GM23338 (cell line): ENCODE results near the gene CCNT2. TPM values are rescaled to one million over a fixed set of nuclear protein-coding genes. Genes with fewer than 3 reads are reported as not detected.
A peak's percentile ranks its signal among the peaks of the same experiment; 100 is the strongest.

Experiments
- ATAC-seq: fragments of 200-7000 bp; cut with Tn5 transposase; 3 replicates; pipeline ENCODE4 v1.9.1; 2020
- DNase-seq: peaks from one replicate; pipeline ENCODE4 v3.0.0-alpha.2; 2015; ENCODE audit warnings: low spot score
- H2AFZ ChIP-seq: fragments of 200-600 bp; sonication (generic); 2 replicates; pipeline ENCODE4 v1.8.0; 2016; ENCODE audit warnings: antibody characterized with exemption, mild to moderate bottlenecking, moderate library complexity
- H3F3A ChIP-seq: fragments of 200-600 bp; sonication (generic); replicated peaks from 2 replicates; pipeline ENCODE4 v1.8.0; 2017; ENCODE audit warnings: antibody characterized with exemption, mixed run types, low read depth
- H3K27ac ChIP-seq: fragments of 200-600 bp; sonication (generic); 2 replicates; pipeline ENCODE4 v1.6.1; 2016; ENCODE audit warnings: low read depth
- H3K27me3 ChIP-seq: fragments of 200-600 bp; sonication (generic); 2 replicates; pipeline ENCODE4 v1.8.0; 2016; ENCODE audit warnings: mild to moderate bottlenecking, mixed run types, moderate library complexity; ENCODE audit not compliant: insufficient read depth
- H3K36me3 ChIP-seq: fragments of 200-600 bp; sonication (generic); 2 replicates; pipeline ENCODE4 v1.8.0; 2016; ENCODE audit warnings: mild to moderate bottlenecking; ENCODE audit not compliant: insufficient read depth
- H3K4me1 ChIP-seq: fragments of 200-600 bp; sonication (generic); 2 replicates; pipeline ENCODE4 v1.8.0; 2016; ENCODE audit warnings: mild to moderate bottlenecking, moderate library complexity; ENCODE audit not compliant: insufficient read depth
- H3K4me2 ChIP-seq: fragments of 200-600 bp; sonication (generic); 2 replicates; pipeline ENCODE4 v1.7.1; 2017; ENCODE audit warnings: mixed run types
- H3K4me3 ChIP-seq: fragments of 200-600 bp; sonication (generic); 2 replicates; pipeline ENCODE4 v1.6.1; 2016; ENCODE audit warnings: mixed run types
- H3K79me2 ChIP-seq: fragments of 200-600 bp; sonication (generic); replicated peaks from 2 replicates; pipeline ENCODE4 v1.8.0; 2017; ENCODE audit warnings: mild to moderate bottlenecking; ENCODE audit not compliant: insufficient read depth
- H3K9me2 ChIP-seq: fragments of 200-600 bp; sonication (generic); 2 replicates; pipeline ENCODE4 v1.8.0; 2017; ENCODE audit not compliant: insufficient read depth
- H4K20me1 ChIP-seq: fragments of 200-600 bp; sonication (generic); replicated peaks from 2 replicates; pipeline ENCODE4 v1.8.0; 2017; ENCODE audit warnings: mild to moderate bottlenecking; ENCODE audit not compliant: insufficient read depth
- H3K27ac Mint-ChIP-seq: 2 replicates; pipeline ENCODE4 v1.8.0; 2020; ENCODE audit warnings: inconsistent platforms, mild to moderate bottlenecking, moderate library complexity, mixed read lengths
- H3K27me3 Mint-ChIP-seq: 3 replicates; pipeline ENCODE4 v1.8.0; 2022; ENCODE audit warnings: low read depth, mild to moderate bottlenecking, moderate library complexity, mixed read lengths, inconsistent platforms; ENCODE audit not compliant: insufficient read depth, poor library complexity
- H3K36me3 Mint-ChIP-seq: 3 replicates; pipeline ENCODE4 v1.8.0; 2021; ENCODE audit warnings: low read depth, mild to moderate bottlenecking, inconsistent platforms, moderate library complexity, mixed read lengths
- H3K4me1 Mint-ChIP-seq: 3 replicates; pipeline ENCODE4 v1.8.0; 2020; ENCODE audit warnings: mild to moderate bottlenecking, inconsistent platforms, mixed read lengths
- H3K4me3 Mint-ChIP-seq: 3 replicates; pipeline ENCODE4 v1.8.0; 2021; ENCODE audit warnings: moderate library complexity, mild to moderate bottlenecking, inconsistent platforms, mixed read lengths
- H3K9me3 Mint-ChIP-seq: 3 replicates; pipeline ENCODE4 v1.8.0; 2020; ENCODE audit warnings: moderate library complexity, mild to moderate bottlenecking, inconsistent platforms, mixed read lengths
- ETS1 ChIP-seq: IDR thresholded peaks from 2 replicates; pipeline ENCODE4 v1.6.1; 2016; ENCODE audit warnings: antibody characterized with exemption
- EZH2phosphoT487 ChIP-seq: fragments of 200-600 bp; sonication (generic); IDR thresholded peaks from one replicate; pipeline ENCODE4 v1.8.1; 2018; ENCODE audit warnings: antibody characterized with exemption; ENCODE audit not compliant: unreplicated experiment
- JUNB ChIP-seq: IDR thresholded peaks from one replicate; pipeline ENCODE4 v1.6.1; 2016; ENCODE audit warnings: antibody characterized with exemption; ENCODE audit not compliant: unreplicated experiment
- NANOG ChIP-seq: IDR thresholded peaks from 2 replicates; pipeline ENCODE4 v1.6.1; 2016; ENCODE audit warnings: antibody characterized with exemption, borderline replicate concordance
- POLR2AphosphoS5 ChIP-seq: IDR thresholded peaks from 2 replicates; pipeline ENCODE4 v1.6.1; 2016; ENCODE audit warnings: antibody characterized with exemption, low read depth
- STAT1 ChIP-seq: IDR thresholded peaks from one replicate; pipeline ENCODE4 v1.6.1; 2016; ENCODE audit warnings: antibody characterized with exemption; ENCODE audit not compliant: unreplicated experiment
- ZNF114 ChIP-seq: fragments of 250-450 bp; sonication (Bioruptor Pico); IDR thresholded peaks from 2 replicates; pipeline ENCODE4 v1.5.0; 2020; ENCODE audit warnings: mild to moderate bottlenecking, moderate library complexity
- ZNF331 ChIP-seq: fragments of 250-450 bp; sonication (Bioruptor Pico); IDR thresholded peaks from 2 replicates; pipeline ENCODE4 v1.5.0; 2020; ENCODE audit warnings: low read depth, mild to moderate bottlenecking, moderate library complexity
- polyA plus RNA-seq: library from polyadenylated mRNA; unstranded; fragments of >200 nt; fragmentation: Nextera tagmentation; extraction: Ambion mirVana; gene quantifications from 2 replicates; pipeline ENCODE4 v1.2.1, GENCODE V29; 2016
- total RNA-seq: library from RNA; depleted of rRNA; stranded (reverse); fragments of >200 nt; shearing (Covaris generic); gene quantifications from 2 replicates; pipeline ENCODE4 v1.2.3, GENCODE V29; 2014
- TF ChIP-seq, protein P1 (sequence below), 2 experiments: fragments of 200-600 bp in 1 of 2; sonication (generic) in 1 of 2; conservative IDR thresholded peaks; 2 replicates each; pipeline versions ENCODE4 v1.5.1 to v1.6.1; 2016 to 2017; ENCODE audit warnings: antibody characterized with exemption in 2 of 2, low read depth in 2 of 2, mild to moderate bottlenecking in 2 of 2, moderate library complexity in 1 of 2
- TF ChIP-seq, protein P2 (sequence below): IDR thresholded peaks from one replicate; pipeline ENCODE4 v1.6.1; 2018; ENCODE audit warnings: antibody characterized with exemption; ENCODE audit not compliant: unreplicated experiment

Gene CCNT2
- total and polyA plus RNA-seq, 2 experiments from 2014 or later = 22.5 to 46.5 TPM

- Histone ChIP-seq H3K27ac (no peak overlapping the region), H3K9me2 (no peaks in the 10 kb centered on the region), H2AFZ (no peak overlapping the region), H3K79me2 (peaks cover 97% of the 10 kb centered on the region), H3K36me3 (peaks cover 10% of the 10 kb centered on the region; the same call in 1 of the 2 replicates), H3K4me1 (peaks cover 10% of the 10 kb centered on the region; the same call in 1 of the 2 replicates), H3F3A (no peaks in the 10 kb centered on the region), H3K4me3 (no peak overlapping the region), H3K4me2 (no peak overlapping the region), H4K20me1 (peaks cover 53% of the 10 kb centered on the region), H3K27me3 (no peaks in the 10 kb centered on the region)
- Mint-ChIP-seq H3K36me3 (peaks cover 37% of the 10 kb centered on the region; the same call in 2 of the 3 replicates), H3K27ac (peak overlapping the region; percentile 11; the same call in 1 of the 2 replicates), H3K27me3 (peaks cover 5% of the 10 kb centered on the region), H3K4me3 (no peak overlapping the region), H3K4me1 (peaks cover 18% of the 10 kb centered on the region), H3K9me3 (no peaks in the 10 kb centered on the region)
- TF ChIP-seq ETS1 (no peak), POLR2AphosphoS5 (no peak), JUNB (no peak), NANOG (no peak), ZNF114 (CRISPR knock-in tag) (no peak), STAT1 (no peak), EZH2phosphoT487 (no peak)
- TF ChIP-seq, protein P1, sequence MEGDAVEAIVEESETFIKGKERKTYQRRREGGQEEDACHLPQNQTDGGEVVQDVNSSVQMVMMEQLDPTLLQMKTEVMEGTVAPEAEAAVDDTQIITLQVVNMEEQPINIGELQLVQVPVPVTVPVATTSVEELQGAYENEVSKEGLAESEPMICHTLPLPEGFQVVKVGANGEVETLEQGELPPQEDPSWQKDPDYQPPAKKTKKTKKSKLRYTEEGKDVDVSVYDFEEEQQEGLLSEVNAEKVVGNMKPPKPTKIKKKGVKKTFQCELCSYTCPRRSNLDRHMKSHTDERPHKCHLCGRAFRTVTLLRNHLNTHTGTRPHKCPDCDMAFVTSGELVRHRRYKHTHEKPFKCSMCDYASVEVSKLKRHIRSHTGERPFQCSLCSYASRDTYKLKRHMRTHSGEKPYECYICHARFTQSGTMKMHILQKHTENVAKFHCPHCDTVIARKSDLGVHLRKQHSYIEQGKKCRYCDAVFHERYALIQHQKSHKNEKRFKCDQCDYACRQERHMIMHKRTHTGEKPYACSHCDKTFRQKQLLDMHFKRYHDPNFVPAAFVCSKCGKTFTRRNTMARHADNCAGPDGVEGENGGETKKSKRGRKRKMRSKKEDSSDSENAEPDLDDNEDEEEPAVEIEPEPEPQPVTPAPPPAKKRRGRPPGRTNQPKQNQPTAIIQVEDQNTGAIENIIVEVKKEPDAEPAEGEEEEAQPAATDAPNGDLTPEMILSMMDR (conservative IDR thresholded peaks at IDR 0.05; ENCODE audit: low read depth in 2 of 2) = no peak
- TF ChIP-seq, protein P2, sequence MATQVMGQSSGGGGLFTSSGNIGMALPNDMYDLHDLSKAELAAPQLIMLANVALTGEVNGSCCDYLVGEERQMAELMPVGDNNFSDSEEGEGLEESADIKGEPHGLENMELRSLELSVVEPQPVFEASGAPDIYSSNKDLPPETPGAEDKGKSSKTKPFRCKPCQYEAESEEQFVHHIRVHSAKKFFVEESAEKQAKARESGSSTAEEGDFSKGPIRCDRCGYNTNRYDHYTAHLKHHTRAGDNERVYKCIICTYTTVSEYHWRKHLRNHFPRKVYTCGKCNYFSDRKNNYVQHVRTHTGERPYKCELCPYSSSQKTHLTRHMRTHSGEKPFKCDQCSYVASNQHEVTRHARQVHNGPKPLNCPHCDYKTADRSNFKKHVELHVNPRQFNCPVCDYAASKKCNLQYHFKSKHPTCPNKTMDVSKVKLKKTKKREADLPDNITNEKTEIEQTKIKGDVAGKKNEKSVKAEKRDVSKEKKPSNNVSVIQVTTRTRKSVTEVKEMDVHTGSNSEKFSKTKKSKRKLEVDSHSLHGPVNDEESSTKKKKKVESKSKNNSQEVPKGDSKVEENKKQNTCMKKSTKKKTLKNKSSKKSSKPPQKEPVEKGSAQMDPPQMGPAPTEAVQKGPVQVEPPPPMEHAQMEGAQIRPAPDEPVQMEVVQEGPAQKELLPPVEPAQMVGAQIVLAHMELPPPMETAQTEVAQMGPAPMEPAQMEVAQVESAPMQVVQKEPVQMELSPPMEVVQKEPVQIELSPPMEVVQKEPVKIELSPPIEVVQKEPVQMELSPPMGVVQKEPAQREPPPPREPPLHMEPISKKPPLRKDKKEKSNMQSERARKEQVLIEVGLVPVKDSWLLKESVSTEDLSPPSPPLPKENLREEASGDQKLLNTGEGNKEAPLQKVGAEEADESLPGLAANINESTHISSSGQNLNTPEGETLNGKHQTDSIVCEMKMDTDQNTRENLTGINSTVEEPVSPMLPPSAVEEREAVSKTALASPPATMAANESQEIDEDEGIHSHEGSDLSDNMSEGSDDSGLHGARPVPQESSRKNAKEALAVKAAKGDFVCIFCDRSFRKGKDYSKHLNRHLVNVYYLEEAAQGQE = no peak
- ATAC-seq (no peak), DNase-seq (no peak)
Observed at GRCh38 chr2:134934641-134935040, 16.0 kb downstream of the CCNT2 start.

- no peak overlapping the region for H2AFZ ChIP-seq
- Mint-ChIP-seq H3K27ac (no peak overlapping the region), H3K27me3 (peaks cover 5% of the 10 kb centered on the region), H3K9me3 (no peaks in the 10 kb centered on the region), H3K4me3 (no peak overlapping the region), H3K4me1 (peaks cover 18% of the 10 kb centered on the region), H3K36me3 (peaks cover 45% of the 10 kb centered on the region; the same call in 2 of the 3 replicates)
- H3K9me2 ChIP-seq = no peaks in the 10 kb centered on the region
- H4K20me1 ChIP-seq = peaks cover 40% of the 10 kb centered on the region
- peaks cover 95% of the 10 kb centered on the region for H3K79me2 ChIP-seq
- ATAC-seq = no peak
- H3F3A ChIP-seq = no peaks in the 10 kb centered on the region
- no peak overlapping the region for H3K27ac ChIP-seq
- no peak overlapping the region for H3K4me2 ChIP-seq
- H3K36me3 ChIP-seq = peaks cover 23% of the 10 kb centered on the region; the same call in 1 of the 2 replicates
- DNase-seq = no peak
- no peaks in the 10 kb centered on the region for H3K27me3 ChIP-seq
- H3K4me1 ChIP-seq = peaks cover 10% of the 10 kb centered on the region; the same call in 1 of the 2 replicates
- no peak overlapping the region for H3K4me3 ChIP-seq
- TF ChIP-seq POLR2AphosphoS5 (no peak), ZNF331 (CRISPR knock-in tag) (no peak), STAT1 (no peak), JUNB (no peak)
- TF ChIP-seq, protein P2 = no peak
- TF ChIP-seq, protein P1 (conservative IDR thresholded peaks at IDR 0.05; ENCODE audit: low read depth in 2 of 2) = no peak
Observed at GRCh38 chr2:134936691-134937090, 18.1 kb downstream of the CCNT2 start.
